COLO668 (cell line): ENCODE measurements around the gene INTS13.
"Not testable (repeated sequence)": the region's sequence is repeated elsewhere in the genome, so short reads cannot be mapped to it uniquely, and the experiment has no call there.

ENCODE experiments used
- DNase-seq: peaks from one replicate; lab custom pipeline; 2025; ENCODE audit not compliant: unreplicated experiment; lab: John Stamatoyannopoulos, UW

INTS13 gene

GRCh38 chr12:26870491-26871419 is 67.0 kb downstream of the INTS13 start:
- peak; percentile 24 for DNase-seq

- peak; percentile 1 for DNase-seq
Measured at GRCh38 chr12:26869908-26870459, 67.8 kb downstream of the INTS13 start.

- no peak for DNase-seq
Measured at GRCh38 chr12:26869104-26869494, 68.7 kb downstream of the INTS13 start.

- no peak for DNase-seq
Measured at GRCh38 chr12:26868447-26869103, 69.2 kb downstream of the INTS13 start.

GRCh38 chr12:26867080-26867479 is 70.7 kb downstream of the INTS13 start:
- DNase-seq = no peak

GRCh38 chr12:26863515-26863914 is 74.3 kb downstream of the INTS13 start:
- peak; percentile 0 for DNase-seq

GRCh38 chr12:26862787-26863186 is 75.0 kb downstream of the INTS13 start:
- DNase-seq = not testable (repeated sequence)

- DNase-seq = no peak
Measured at GRCh38 chr12:26861690-26862089, 76.1 kb downstream of the INTS13 start.

GRCh38 chr12:26857465-26858176 is 80.2 kb downstream of the INTS13 start:
- DNase-seq = no peak

- DNase-seq = no peak
Measured at GRCh38 chr12:26855337-26855736, 82.4 kb downstream of the INTS13 start.
